SK-N-SH treated with all-trans-retinoic acid at 6 μM for 48 hours (cell line): ENCODE measurements around the gene RFX8.

Experiments
- ATAC-seq: fragments of 200-7000 bp; cut with Tn5 transposase; 3 replicates; pipeline ENCODE4 v1.9.1; 2020; ENCODE audit warnings: mild to moderate bottlenecking, moderate library complexity
- BACH2 ChIP-seq: fragments of 250-450 bp; sonication (Bioruptor Pico); IDR thresholded peaks from 2 replicates; pipeline ENCODE4 v1.9.0; 2021; ENCODE audit warnings: mild to moderate bottlenecking, borderline replicate concordance
- CSDC2 ChIP-seq: fragments of 250-450 bp; sonication (Bioruptor Pico); IDR thresholded peaks from 2 replicates; pipeline ENCODE4 v1.5.0; 2020; ENCODE audit warnings: mild to moderate bottlenecking, moderate library complexity
- ESRRG ChIP-seq: fragments of 250-450 bp; sonication (Bioruptor Pico); IDR thresholded peaks from 2 replicates; pipeline ENCODE4 v1.6.1; 2021; ENCODE audit warnings: mild to moderate bottlenecking
- GLIS3 ChIP-seq: fragments of 250-450 bp; sonication (Bioruptor Pico); IDR thresholded peaks from 2 replicates; pipeline ENCODE4 v1.5.0; 2020; ENCODE audit warnings: mild to moderate bottlenecking, moderate library complexity
- ISL1 ChIP-seq: fragments of 250-450 bp; sonication (Bioruptor Pico); IDR thresholded peaks from 2 replicates; pipeline ENCODE4 v2.1.2; 2022; ENCODE audit warnings: mild to moderate bottlenecking, moderate library complexity
- PPARA ChIP-seq: fragments of 250-450 bp; sonication (Bioruptor Pico); IDR thresholded peaks from 2 replicates; pipeline ENCODE4 v1.5.0; 2020; ENCODE audit warnings: mild to moderate bottlenecking, borderline replicate concordance
- RARB ChIP-seq: fragments of 250-450 bp; sonication (Bioruptor Pico); IDR thresholded peaks from 2 replicates; pipeline ENCODE4 v1.8.0; 2021; ENCODE audit warnings: mild to moderate bottlenecking, moderate library complexity
- SNAI2 ChIP-seq: fragments of 250-450 bp; sonication (Bioruptor Pico); IDR thresholded peaks from 2 replicates; pipeline ENCODE4 v1.5.0; 2020; ENCODE audit warnings: mild to moderate bottlenecking, moderate library complexity
- TCF4 ChIP-seq: fragments of 250-450 bp; sonication (Bioruptor Pico); IDR thresholded peaks from 2 replicates; pipeline ENCODE4 v1.8.0; 2021; ENCODE audit warnings: mild to moderate bottlenecking, moderate library complexity, borderline replicate concordance
- TOX ChIP-seq: fragments of 250-450 bp; sonication (Bioruptor Pico); IDR thresholded peaks from 2 replicates; pipeline ENCODE4 v1.8.0; 2021; ENCODE audit warnings: mild to moderate bottlenecking, moderate library complexity, borderline replicate concordance
- ZC3H10 ChIP-seq: fragments of 250-450 bp; sonication (Bioruptor Pico); IDR thresholded peaks from 2 replicates; pipeline ENCODE4 v1.5.1; 2021; ENCODE audit warnings: mild to moderate bottlenecking, moderate library complexity
- ZFP30 ChIP-seq: fragments of 450-650 bp; formaldehyde crosslinking; IDR thresholded peaks from 2 replicates; pipeline ENCODE4 v1.5.0; 2022; ENCODE audit warnings: mild to moderate bottlenecking, moderate library complexity
- ZNF565 ChIP-seq: fragments of 450-650 bp; formaldehyde crosslinking; conservative IDR thresholded peaks from 2 replicates; pipeline ENCODE4 v1.5.0; 2020; ENCODE audit warnings: low read depth, mild to moderate bottlenecking, moderate library complexity
- ZNF70 ChIP-seq: fragments of 450-650 bp; formaldehyde crosslinking; IDR thresholded peaks from 2 replicates; pipeline ENCODE4 v1.5.0; 2020; ENCODE audit warnings: mild to moderate bottlenecking, moderate library complexity
- ZNF8 ChIP-seq: fragments of 450-650 bp; formaldehyde crosslinking; IDR thresholded peaks from 2 replicates; pipeline ENCODE4 v1.5.0; 2020; ENCODE audit warnings: mild to moderate bottlenecking, moderate library complexity
- TF ChIP-seq, protein P1 (sequence below): fragments of 250-450 bp; sonication (Bioruptor Pico); IDR thresholded peaks from 2 replicates; pipeline ENCODE4 v1.5.1; 2020; ENCODE audit warnings: low read depth, mild to moderate bottlenecking, moderate library complexity
- TF ChIP-seq, protein P2 (sequence below): fragments of 250-450 bp; sonication (Bioruptor Pico); IDR thresholded peaks from 2 replicates; pipeline ENCODE4 v1.8.0; 2021; ENCODE audit warnings: low read depth, mild to moderate bottlenecking, moderate library complexity, borderline replicate concordance
- TF ChIP-seq, protein P3 (sequence below): fragments of 250-450 bp; sonication (Bioruptor Pico); IDR thresholded peaks from 2 replicates; pipeline ENCODE4 v1.5.1; 2021; ENCODE audit warnings: mild to moderate bottlenecking, moderate library complexity
- TF ChIP-seq, protein P4 (sequence below): fragments of 250-450 bp; sonication (Bioruptor Pico); IDR thresholded peaks from 2 replicates; pipeline ENCODE4 v1.5.0; 2020; ENCODE audit warnings: mild to moderate bottlenecking, moderate library complexity

RFX8 gene

DNA sequence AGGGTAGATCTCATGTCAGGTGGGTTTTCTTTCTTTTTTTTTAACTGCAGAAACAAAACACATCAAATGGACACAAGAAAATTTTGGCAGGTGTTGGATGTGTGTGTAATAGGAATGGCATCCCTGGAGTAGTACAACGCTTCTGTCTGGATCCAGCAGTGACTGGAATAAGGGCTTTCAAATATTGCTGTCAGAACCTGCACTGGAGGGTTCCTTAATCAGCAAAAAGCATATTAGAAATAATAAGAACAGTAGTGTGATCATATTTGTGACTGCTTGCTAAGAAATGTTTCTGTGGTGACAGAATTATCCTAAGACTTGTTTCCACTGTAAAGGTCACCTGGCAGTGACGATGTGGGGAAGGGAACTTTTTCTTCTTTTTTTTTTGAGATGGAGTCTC is 118.4 kb downstream of the RFX8 start:
- TF ChIP-seq ZNF8 (CRISPR knock-in tag): no peak
- TF ChIP-seq, protein P1, sequence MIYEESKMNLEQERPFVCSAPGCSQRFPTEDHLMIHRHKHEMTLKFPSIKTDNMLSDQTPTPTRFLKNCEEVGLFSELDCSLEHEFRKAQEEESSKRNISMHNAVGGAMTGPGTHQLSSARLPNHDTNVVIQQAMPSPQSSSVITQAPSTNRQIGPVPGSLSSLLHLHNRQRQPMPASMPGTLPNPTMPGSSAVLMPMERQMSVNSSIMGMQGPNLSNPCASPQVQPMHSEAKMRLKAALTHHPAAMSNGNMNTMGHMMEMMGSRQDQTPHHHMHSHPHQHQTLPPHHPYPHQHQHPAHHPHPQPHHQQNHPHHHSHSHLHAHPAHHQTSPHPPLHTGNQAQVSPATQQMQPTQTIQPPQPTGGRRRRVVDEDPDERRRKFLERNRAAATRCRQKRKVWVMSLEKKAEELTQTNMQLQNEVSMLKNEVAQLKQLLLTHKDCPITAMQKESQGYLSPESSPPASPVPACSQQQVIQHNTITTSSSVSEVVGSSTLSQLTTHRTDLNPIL (CRISPR knock-in tag): no peak
- TF ChIP-seq, protein P2, sequence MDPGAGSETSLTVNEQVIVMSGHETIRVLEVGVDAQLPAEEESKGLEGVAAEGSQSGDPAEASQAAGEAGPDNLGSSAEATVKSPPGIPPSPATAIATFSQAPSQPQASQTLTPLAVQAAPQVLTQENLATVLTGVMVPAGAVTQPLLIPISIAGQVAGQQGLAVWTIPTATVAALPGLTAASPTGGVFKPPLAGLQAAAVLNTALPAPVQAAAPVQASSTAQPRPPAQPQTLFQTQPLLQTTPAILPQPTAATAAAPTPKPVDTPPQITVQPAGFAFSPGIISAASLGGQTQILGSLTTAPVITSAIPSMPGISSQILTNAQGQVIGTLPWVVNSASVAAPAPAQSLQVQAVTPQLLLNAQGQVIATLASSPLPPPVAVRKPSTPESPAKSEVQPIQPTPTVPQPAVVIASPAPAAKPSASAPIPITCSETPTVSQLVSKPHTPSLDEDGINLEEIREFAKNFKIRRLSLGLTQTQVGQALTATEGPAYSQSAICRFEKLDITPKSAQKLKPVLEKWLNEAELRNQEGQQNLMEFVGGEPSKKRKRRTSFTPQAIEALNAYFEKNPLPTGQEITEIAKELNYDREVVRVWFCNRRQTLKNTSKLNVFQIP (CRISPR knock-in tag): no peak
- TF ChIP-seq ZFP30: no peak
- no peak for TF ChIP-seq ZC3H10 (CRISPR knock-in tag)
- no peak for TF ChIP-seq PPARA (CRISPR knock-in tag)
- TF ChIP-seq BACH2 (CRISPR knock-in tag): no peak
- no peak for TF ChIP-seq ISL1
- TF ChIP-seq TCF4 (CRISPR knock-in tag): no peak
- TF ChIP-seq, protein P3, sequence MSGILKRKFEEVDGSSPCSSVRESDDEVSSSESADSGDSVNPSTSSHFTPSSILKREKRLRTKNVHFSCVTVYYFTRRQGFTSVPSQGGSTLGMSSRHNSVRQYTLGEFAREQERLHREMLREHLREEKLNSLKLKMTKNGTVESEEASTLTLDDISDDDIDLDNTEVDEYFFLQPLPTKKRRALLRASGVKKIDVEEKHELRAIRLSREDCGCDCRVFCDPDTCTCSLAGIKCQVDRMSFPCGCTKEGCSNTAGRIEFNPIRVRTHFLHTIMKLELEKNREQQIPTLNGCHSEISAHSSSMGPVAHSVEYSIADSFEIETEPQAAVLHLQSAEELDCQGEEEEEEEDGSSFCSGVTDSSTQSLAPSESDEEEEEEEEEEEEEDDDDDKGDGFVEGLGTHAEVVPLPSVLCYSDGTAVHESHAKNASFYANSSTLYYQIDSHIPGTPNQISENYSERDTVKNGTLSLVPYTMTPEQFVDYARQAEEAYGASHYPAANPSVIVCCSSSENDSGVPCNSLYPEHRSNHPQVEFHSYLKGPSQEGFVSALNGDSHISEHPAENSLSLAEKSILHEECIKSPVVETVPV (CRISPR knock-in tag): no peak
- no peak for TF ChIP-seq ZNF70 (CRISPR knock-in tag)
- TF ChIP-seq RARB (CRISPR knock-in tag): no peak
- no peak for TF ChIP-seq TOX (CRISPR knock-in tag)
- TF ChIP-seq, protein P4, sequence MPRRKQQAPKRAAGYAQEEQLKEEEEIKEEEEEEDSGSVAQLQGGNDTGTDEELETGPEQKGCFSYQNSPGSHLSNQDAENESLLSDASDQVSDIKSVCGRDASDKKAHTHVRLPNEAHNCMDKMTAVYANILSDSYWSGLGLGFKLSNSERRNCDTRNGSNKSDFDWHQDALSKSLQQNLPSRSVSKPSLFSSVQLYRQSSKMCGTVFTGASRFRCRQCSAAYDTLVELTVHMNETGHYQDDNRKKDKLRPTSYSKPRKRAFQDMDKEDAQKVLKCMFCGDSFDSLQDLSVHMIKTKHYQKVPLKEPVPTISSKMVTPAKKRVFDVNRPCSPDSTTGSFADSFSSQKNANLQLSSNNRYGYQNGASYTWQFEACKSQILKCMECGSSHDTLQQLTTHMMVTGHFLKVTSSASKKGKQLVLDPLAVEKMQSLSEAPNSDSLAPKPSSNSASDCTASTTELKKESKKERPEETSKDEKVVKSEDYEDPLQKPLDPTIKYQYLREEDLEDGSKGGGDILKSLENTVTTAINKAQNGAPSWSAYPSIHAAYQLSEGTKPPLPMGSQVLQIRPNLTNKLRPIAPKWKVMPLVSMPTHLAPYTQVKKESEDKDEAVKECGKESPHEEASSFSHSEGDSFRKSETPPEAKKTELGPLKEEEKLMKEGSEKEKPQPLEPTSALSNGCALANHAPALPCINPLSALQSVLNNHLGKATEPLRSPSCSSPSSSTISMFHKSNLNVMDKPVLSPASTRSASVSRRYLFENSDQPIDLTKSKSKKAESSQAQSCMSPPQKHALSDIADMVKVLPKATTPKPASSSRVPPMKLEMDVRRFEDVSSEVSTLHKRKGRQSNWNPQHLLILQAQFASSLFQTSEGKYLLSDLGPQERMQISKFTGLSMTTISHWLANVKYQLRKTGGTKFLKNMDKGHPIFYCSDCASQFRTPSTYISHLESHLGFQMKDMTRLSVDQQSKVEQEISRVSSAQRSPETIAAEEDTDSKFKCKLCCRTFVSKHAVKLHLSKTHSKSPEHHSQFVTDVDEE (CRISPR knock-in tag): no peak
- TF ChIP-seq SNAI2 (CRISPR knock-in tag): no peak
- no peak for TF ChIP-seq ESRRG (CRISPR knock-in tag)
- TF ChIP-seq ZNF565 (CRISPR knock-in tag): no peak
- TF ChIP-seq, all 23 proteins: peak for 0
- ATAC-seq: peak; percentile 52

DNA sequence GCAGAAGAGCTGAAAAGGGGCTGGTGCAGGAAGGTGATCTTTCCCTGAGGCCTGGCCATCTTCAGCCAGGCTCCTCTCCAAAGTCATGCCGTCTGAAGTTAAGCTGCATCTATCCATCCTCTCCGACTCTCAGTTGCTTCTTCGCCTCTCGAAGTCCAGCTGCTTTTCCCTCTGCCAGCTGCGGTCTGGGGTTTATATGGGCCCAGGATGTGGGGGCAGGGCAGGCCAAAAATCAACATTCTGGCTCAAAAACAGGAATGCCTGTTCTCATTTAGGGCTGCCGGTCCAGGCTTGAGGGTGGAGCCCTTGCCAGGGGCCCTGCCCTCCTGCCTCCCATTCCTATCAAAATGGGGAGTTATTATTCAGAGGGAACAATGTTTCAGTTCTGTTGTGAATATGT is 118.9 kb downstream of the RFX8 start:
- TF ChIP-seq CSDC2 (CRISPR knock-in tag) (no peak), RARB (CRISPR knock-in tag) (no peak), GLIS3 (CRISPR knock-in tag) (no peak), ZNF8 (CRISPR knock-in tag) (no peak)
- TF ChIP-seq, protein P4 (CRISPR knock-in tag): no peak
- TF ChIP-seq, protein P3 (CRISPR knock-in tag): no peak
- no peak; the same call in 2 of the 3 replicates for ATAC-seq
